ENCODE data around the gene GPATCH8.

- TF ChIP-seq CTCF (conservative IDR thresholded peaks at IDR 0.05; ENCODE audit: low read length): no peak
- no peak for TF ChIP-seq EZH2phosphoT487 (IDR thresholded peaks at IDR 0.05; ENCODE audit: borderline replicate concordance)
Observed at GRCh38 chr17:44444735-44445105, 58.5 kb downstream of the GPATCH8 start.
